ENCODE data around the gene ACP5. TPM values are rescaled to one million over a fixed set of nuclear protein-coding genes. Genes with fewer than 3 reads are reported as not detected.

ACP5 gene
- total and polyA plus RNA-seq, 12 donors: 1.4 to 152 (median 10.3) TPM

- Histone ChIP-seq H3K4me1 (replicated peaks in 1 of 2) (peaks cover 5 to 20% of the 10 kb centered on the region in 2 donors), H3K4me3 (peak within 1 kb of the TSS; percentile 26 to 83 (median 48)), H3K27ac (peak within 1 kb of the TSS; percentile 88 to 94 (median 89)), H3K9me3 (replicated peaks in 1 of 3) (no peaks in the 10 kb centered on the region), H3K27me3 (no peaks in the 10 kb centered on the region), H3K36me3 (replicated peaks in 1 of 2) (no peaks in the 10 kb centered on the region)
- TF ChIP-seq CTCF (IDR thresholded peaks at IDR 0.05) (no peak), POLR2A (IDR thresholded peaks at IDR 0.05) (peak in 1 of 2 donors; percentile 78)
- intact Hi-C loops (cut with DNase I): no loop called here
- WGBS, 4 donors: 0% methylated on average over 13 to 47 of the region's 47 CpGs
- peak; percentile 98 to 100 (median 99) for DNase-seq
Measured at GRCh38 chr19:11528551-11529341, 48.7 kb downstream of the ACP5 start, which contains the start of gene ECSIT. Gene ECSIT, minus strand, starts transcription at chr19:11529134. Its CDS starts 9,964 bp downstream, at chr19:11519170.

Other genes with a start within 250 kb of the ACP5 start
- gene RAB3D, start 238.0 kb downstream of the ACP5 start, total RNA-seq: 10 to 100 TPM in 6 of 9 donors, 1 to 10 TPM in 3; 4.2 to 23.9 (median 13.4) TPM
- gene RAB3D, start 238.0 kb downstream of the ACP5 start, polyA plus RNA-seq: 1 to 10 TPM; 2.6 to 4.3 (median 3.3) TPM
- gene TMEM205, start 231.4 kb downstream of the ACP5 start, total RNA-seq: 1,000 to 10,000 TPM in 1 of 9 donors, 100 to 1,000 TPM in 8; 185 to 1,314 (median 282) TPM
- 100 to 1,000 TPM; 135 to 306 (median 207) TPM for gene TMEM205, start 231.4 kb downstream of the ACP5 start, polyA plus RNA-seq
- 10 to 100 TPM; 24.1 to 83.7 (median 57.5) TPM for gene CCDC159, start 231.1 kb downstream of the ACP5 start, total RNA-seq
- gene CCDC159, start 231.1 kb downstream of the ACP5 start, polyA plus RNA-seq: 100 to 1,000 TPM in 2 of 3 donors, 10 to 100 TPM in 1; 33.8 to 479 (median 238) TPM
- 10 to 100 TPM in 8 of 9 donors, 1 to 10 TPM in 1; 8.5 to 46.8 (median 42.6) TPM for gene PLPPR2, start 222.2 kb downstream of the ACP5 start, total RNA-seq
- 10 to 100 TPM; 12.1 to 57.0 (median 39.9) TPM for gene PLPPR2, start 222.2 kb downstream of the ACP5 start, polyA plus RNA-seq
- gene SWSAP1, start 203.0 kb downstream of the ACP5 start, total RNA-seq: 1 to 10 TPM; 2.6 to 5.5 (median 4.2) TPM
- 1 to 10 TPM; 2.1 to 8.4 (median 6.0) TPM for gene SWSAP1, start 203.0 kb downstream of the ACP5 start, polyA plus RNA-seq
- 10 to 100 TPM; 15.7 to 37.9 (median 23.8) TPM for gene EPOR, start 193.3 kb downstream of the ACP5 start, total RNA-seq
- 10 to 100 TPM in 2 of 3 donors, 1 to 10 TPM in 1; 6.8 to 74.0 (median 49.3) TPM for gene EPOR, start 193.3 kb downstream of the ACP5 start, polyA plus RNA-seq
- 10 to 100 TPM; 10.3 to 63.9 (median 33.0) TPM for gene RGL3, start 158.3 kb downstream of the ACP5 start, total RNA-seq
- 100 to 1,000 TPM in 1 of 3 donors, 10 to 100 TPM in 2; 24.2 to 207 (median 64.1) TPM for gene RGL3, start 158.3 kb downstream of the ACP5 start, polyA plus RNA-seq
- gene ODAD3, start 142.5 kb downstream of the ACP5 start, total RNA-seq: 1 to 10 TPM in 8 of 9 donors, under 1 TPM in 1; 0.69 to 4.7 (median 2.5) TPM
- 1 to 10 TPM; 3.1 to 7.9 (median 4.8) TPM for gene ODAD3, start 142.5 kb downstream of the ACP5 start, polyA plus RNA-seq
- gene PRKCSH, start 142.0 kb downstream of the ACP5 start, total RNA-seq: 100 to 1,000 TPM in 8 of 9 donors, 10 to 100 TPM in 1; 64.4 to 359 (median 246) TPM
- gene PRKCSH, start 142.0 kb downstream of the ACP5 start, polyA plus RNA-seq: 100 to 1,000 TPM; 142 to 228 (median 177) TPM
- gene ELAVL3, start 96.6 kb downstream of the ACP5 start, total RNA-seq: 1 to 10 TPM in 3 of 9 donors, under 1 TPM in 3, not detected in 3; 0.11 to 5.4 (median 0.72) TPM
- 1 to 10 TPM in 2 of 3 donors, under 1 TPM in 1; 0.47 to 1.5 (median 1.2) TPM for gene ELAVL3, start 96.6 kb downstream of the ACP5 start, polyA plus RNA-seq
- 10 to 100 TPM in 6 of 9 donors, 1 to 10 TPM in 3; 4.2 to 18.4 (median 11.5) TPM for gene ZNF653, start 71.8 kb downstream of the ACP5 start, total RNA-seq
- gene ZNF653, start 71.8 kb downstream of the ACP5 start, polyA plus RNA-seq: 10 to 100 TPM in 2 of 3 donors, 1 to 10 TPM in 1; 5.1 to 37.7 (median 23.2) TPM
- 10 to 100 TPM; 47.7 to 99.7 (median 62.4) TPM for gene ECSIT, start 48.5 kb downstream of the ACP5 start, total RNA-seq
- 100 to 1,000 TPM in 2 of 3 donors, 10 to 100 TPM in 1; 28.7 to 122 (median 102) TPM for gene ECSIT, start 48.5 kb downstream of the ACP5 start, polyA plus RNA-seq
- gene CNN1, start 38.8 kb downstream of the ACP5 start, total RNA-seq: 10 to 100 TPM in 3 of 9 donors, 1 to 10 TPM in 5, under 1 TPM in 1; 0.94 to 20.5 (median 7.5) TPM
- 10 to 100 TPM; 15.5 to 76.5 (median 40.9) TPM for gene CNN1, start 38.8 kb downstream of the ACP5 start, polyA plus RNA-seq
- 10 to 100 TPM; 24.4 to 67.6 (median 48.7) TPM for gene ELOF1, start 18.4 kb downstream of the ACP5 start, total RNA-seq
- 100 to 1,000 TPM in 2 of 3 donors, 10 to 100 TPM in 1; 60.7 to 127 (median 119) TPM for gene ELOF1, start 18.4 kb downstream of the ACP5 start, polyA plus RNA-seq
- 10 to 100 TPM in 5 of 9 donors, 1 to 10 TPM in 4; 6.3 to 16.6 (median 10.7) TPM for gene ZNF627, start 19.8 kb upstream of the ACP5 start, total RNA-seq
- 10 to 100 TPM in 1 of 3 donors, 1 to 10 TPM in 2; 3.8 to 12.0 (median 3.9) TPM for gene ZNF627, start 19.8 kb upstream of the ACP5 start, polyA plus RNA-seq
- gene ZNF823, start 161.3 kb upstream of the ACP5 start, total RNA-seq: 1 to 10 TPM; 2.6 to 9.1 (median 4.7) TPM
- 1 to 10 TPM; 2.8 to 4.7 (median 3.6) TPM for gene ZNF823, start 161.3 kb upstream of the ACP5 start, polyA plus RNA-seq
- gene ZNF441, start 189.4 kb upstream of the ACP5 start, total RNA-seq: 10 to 100 TPM in 2 of 9 donors, 1 to 10 TPM in 7; 2.8 to 14.2 (median 7.7) TPM
- gene ZNF441, start 189.4 kb upstream of the ACP5 start, polyA plus RNA-seq: 1 to 10 TPM; 4.4 to 9.7 (median 6.5) TPM
- gene ZNF491, start 220.9 kb upstream of the ACP5 start, total RNA-seq: 1 to 10 TPM in 8 of 9 donors, under 1 TPM in 1; 0.24 to 7.2 (median 3.7) TPM
- 1 to 10 TPM; 1.2 to 3.5 (median 2.2) TPM for gene ZNF491, start 220.9 kb upstream of the ACP5 start, polyA plus RNA-seq
- gene ZNF440, start 236.6 kb upstream of the ACP5 start, total RNA-seq: 10 to 100 TPM in 4 of 9 donors, 1 to 10 TPM in 5; 4.0 to 14.5 (median 9.5) TPM
- gene ZNF440, start 236.6 kb upstream of the ACP5 start, polyA plus RNA-seq: 1 to 10 TPM; 3.4 to 7.3 (median 5.9) TPM

Data from adrenal gland (tissue), 12 donors.